GM12878 (cell line): ENCODE results near the gene PSMB8. TPM values are rescaled to one million over a fixed set of nuclear protein-coding genes. Genes with fewer than 3 reads are reported as not detected.
A peak's percentile ranks its signal among the peaks of the same experiment; 100 is the strongest.

Experiments
- BCL11A ChIP-seq: IDR thresholded peaks from 2 replicates; pipeline ENCODE4 v1.6.1; 2011; ENCODE audit warnings: low read depth, low read length
- BHLHE40 ChIP-seq, 2 experiments: fragments of 450-650 bp in 1 of 2; IDR thresholded peaks; 2 replicates each; pipeline ENCODE4 v1.6.1; 2011 to 2017; ENCODE audit warnings: low read depth in 2 of 2, borderline replicate concordance in 1 of 2, improper control_type of control experiment in 1 of 2, low read length in 1 of 2, mild to moderate bottlenecking in 1 of 2
- BMI1 ChIP-seq: fragments of 450-650 bp; IDR thresholded peaks from 2 replicates; pipeline ENCODE4 v1.6.1; 2016; ENCODE audit warnings: mild to moderate bottlenecking, moderate library complexity, borderline replicate concordance
- EZH2 ChIP-seq: IDR thresholded peaks from 2 replicates; pipeline ENCODE4 v1.6.1; 2012; ENCODE audit warnings: low read depth, mild to moderate bottlenecking, control low read depth, inconsistent platforms, low read length, borderline replicate concordance; ENCODE audit not compliant: control insufficient read depth
- FOXK2 ChIP-seq: fragments of 450-650 bp; IDR thresholded peaks from 2 replicates; pipeline ENCODE4 v1.6.1; 2017; ENCODE audit warnings: mild to moderate bottlenecking, moderate library complexity
- FOXM1 ChIP-seq: IDR thresholded peaks from 2 replicates; pipeline ENCODE4 v1.6.1; 2012; ENCODE audit warnings: low read depth, mild to moderate bottlenecking, inconsistent platforms, low read length, moderate library complexity
- HDAC6 ChIP-seq: fragments of 200-600 bp; sonication (generic); IDR thresholded peaks from one replicate; pipeline ENCODE4 v1.8.0; 2017; ENCODE audit warnings: antibody characterized with exemption; ENCODE audit not compliant: unreplicated experiment
- KAT2A ChIP-seq: conservative IDR thresholded peaks from 2 replicates; pipeline ENCODE4 v1.6.1; 2011; ENCODE audit warnings: low read depth, low read length; ENCODE audit not compliant: control insufficient read depth
- KLF5 ChIP-seq: fragments of 450-650 bp; IDR thresholded peaks from 2 replicates; pipeline ENCODE4 v1.6.1; 2014; ENCODE audit warnings: mild to moderate bottlenecking; ENCODE audit not compliant: partially characterized antibody
- NFXL1 ChIP-seq: fragments of 450-650 bp; IDR thresholded peaks from 2 replicates; pipeline ENCODE4 v1.6.1; 2017; ENCODE audit warnings: antibody characterized with exemption, mild to moderate bottlenecking, borderline replicate concordance
- NR2C1 ChIP-seq: fragments of 450-650 bp; IDR thresholded peaks from 2 replicates; pipeline ENCODE4 v1.6.1; 2017; ENCODE audit warnings: antibody characterized with exemption, mild to moderate bottlenecking, moderate library complexity
- POLR2A ChIP-seq: IDR thresholded peaks from 2 replicates; pipeline ENCODE4 v1.6.1; 2011; ENCODE audit warnings: low read depth, mild to moderate bottlenecking, low read length
- POLR2AphosphoS5 ChIP-seq: IDR thresholded peaks from 2 replicates; pipeline ENCODE4 v1.6.1; 2011; ENCODE audit warnings: mild to moderate bottlenecking, low read length, inconsistent platforms
- RB1 ChIP-seq: fragments of 450-650 bp; formaldehyde crosslinking; IDR thresholded peaks from 2 replicates; pipeline ENCODE4 v1.6.1; 2017; ENCODE audit warnings: mild to moderate bottlenecking, borderline replicate concordance
- SP1 ChIP-seq: IDR thresholded peaks from one replicate; pipeline ENCODE4 v1.6.1; 2011; ENCODE audit warnings: low read depth, low read length
- STAT3 ChIP-seq: IDR thresholded peaks from 2 replicates; pipeline ENCODE4 v1.6.1; 2011; ENCODE audit warnings: low read depth, low read length, improper control_type of control experiment
- ZNF217 ChIP-seq: fragments of 450-650 bp; IDR thresholded peaks from 2 replicates; pipeline ENCODE4 v1.6.1; 2017; ENCODE audit warnings: antibody characterized with exemption, mild to moderate bottlenecking
- polyA plus RNA-seq, 11 experiments: library from polyadenylated mRNA; depleted of rRNA in 4 of 11; unstranded in 6 of 11; stranded (reverse) in 5 of 11; fragments of >200 nt; fragmentation: Nextera tagmentation in 4 of 11; fragmentation: Illumina TruSeq in 1 of 11; extraction: Ambion mirVana in 4 of 11; extraction: Trizol in 1 of 11; gene quantifications; 1 replicate in 1 of 11; 2 replicates in 10 of 11; pipeline versions ENCODE4 v1.2.1 to v1.2.3, GENCODE V29; 2011 to 2016; ENCODE audit warnings: inconsistent platforms in 2 of 11, missing spikeins in 2 of 11, low read depth in 1 of 11
- total RNA-seq, 4 experiments: library from RNA; depleted of rRNA in 3 of 4; stranded (reverse); fragments of >200 nt in 3 of 4; fragmentation: Illumina TruSeq in 1 of 4; extraction: Trizol in 1 of 4; gene quantifications; 2 replicates each; pipeline versions ENCODE4 v1.2.1 to v1.2.3, GENCODE V29; 2013 to 2021
- TF ChIP-seq, protein P1 (sequence below): IDR thresholded peaks from 2 replicates; pipeline ENCODE4 v1.6.1; 2011; ENCODE audit warnings: low read depth, mild to moderate bottlenecking, low read length, moderate library complexity, borderline replicate concordance; ENCODE audit errors: extremely low read depth
- TF ChIP-seq, protein P2 (sequence below): fragments of 450-650 bp; formaldehyde crosslinking; IDR thresholded peaks from 2 replicates; pipeline ENCODE4 v1.5.0; 2022; ENCODE audit warnings: mild to moderate bottlenecking, missing genetic modification characterization
- TF ChIP-seq, protein P3 (sequence below): fragments of 150-350 bp; IDR thresholded peaks from 2 replicates; pipeline ENCODE4 v1.6.1; 2016; ENCODE audit warnings: low read depth, low read length

Gene PSMB8
- total and polyA plus RNA-seq, 10 of the 15 experiments (the other 5 are each of a cell fraction or from before 2014, with no cell fraction given), result 304 to 557 (median 379) TPM

DNA sequence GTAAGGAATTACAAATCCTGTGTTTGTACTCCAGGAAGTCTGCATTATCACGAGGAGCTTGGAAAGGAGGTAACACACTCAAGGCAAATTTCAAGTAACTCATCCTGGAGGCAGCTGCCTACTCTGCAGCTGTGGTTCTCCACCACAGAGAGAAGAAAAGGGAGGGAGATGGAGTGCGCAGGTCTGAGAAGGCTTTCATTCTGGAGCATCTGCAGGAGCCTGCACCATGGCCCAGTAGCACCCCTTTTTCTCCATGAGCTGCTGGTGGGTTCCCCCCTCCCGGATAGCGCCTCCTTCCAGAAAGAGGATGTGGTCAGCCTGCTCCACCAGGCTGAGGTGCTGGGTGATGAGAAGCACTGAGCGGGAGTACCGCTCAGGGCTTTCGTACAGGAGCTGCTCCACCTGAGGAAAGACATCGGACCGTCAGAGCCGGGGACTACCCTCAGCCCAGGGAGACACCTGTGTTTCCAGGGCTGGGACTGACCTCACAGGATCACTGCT lies 1.6 kb upstream of the PSMB8 start (continued):
- TF ChIP-seq KAT2A (no peak), BHLHE40 (IDR thresholded peaks at IDR 0.05; ENCODE audit: borderline replicate concordance in 1 of 2, low read depth in 2 of 2, low read length in 1 of 2) (0 out of 4 replicates have a peak, but pooled peaks of 1 of the 2 experiments have one; percentile 3), FOXK2 (no peak), KLF5 (no peak), EZH2 (no peak), HDAC6 (no peak), NR2C1 (no peak), POLR2A (peak; percentile 79), STAT3 (no peak), NFXL1 (no peak), RB1 (no peak), POLR2AphosphoS5 (peak; percentile 37), BCL11A (no peak), BMI1 (no peak), SP1 (no peak), FOXM1 (no peak), ZNF217 (no peak)
- TF ChIP-seq, protein P1, sequence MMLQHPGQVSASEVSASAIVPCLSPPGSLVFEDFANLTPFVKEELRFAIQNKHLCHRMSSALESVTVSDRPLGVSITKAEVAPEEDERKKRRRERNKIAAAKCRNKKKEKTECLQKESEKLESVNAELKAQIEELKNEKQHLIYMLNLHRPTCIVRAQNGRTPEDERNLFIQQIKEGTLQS, result no peak
- TF ChIP-seq, protein P2, sequence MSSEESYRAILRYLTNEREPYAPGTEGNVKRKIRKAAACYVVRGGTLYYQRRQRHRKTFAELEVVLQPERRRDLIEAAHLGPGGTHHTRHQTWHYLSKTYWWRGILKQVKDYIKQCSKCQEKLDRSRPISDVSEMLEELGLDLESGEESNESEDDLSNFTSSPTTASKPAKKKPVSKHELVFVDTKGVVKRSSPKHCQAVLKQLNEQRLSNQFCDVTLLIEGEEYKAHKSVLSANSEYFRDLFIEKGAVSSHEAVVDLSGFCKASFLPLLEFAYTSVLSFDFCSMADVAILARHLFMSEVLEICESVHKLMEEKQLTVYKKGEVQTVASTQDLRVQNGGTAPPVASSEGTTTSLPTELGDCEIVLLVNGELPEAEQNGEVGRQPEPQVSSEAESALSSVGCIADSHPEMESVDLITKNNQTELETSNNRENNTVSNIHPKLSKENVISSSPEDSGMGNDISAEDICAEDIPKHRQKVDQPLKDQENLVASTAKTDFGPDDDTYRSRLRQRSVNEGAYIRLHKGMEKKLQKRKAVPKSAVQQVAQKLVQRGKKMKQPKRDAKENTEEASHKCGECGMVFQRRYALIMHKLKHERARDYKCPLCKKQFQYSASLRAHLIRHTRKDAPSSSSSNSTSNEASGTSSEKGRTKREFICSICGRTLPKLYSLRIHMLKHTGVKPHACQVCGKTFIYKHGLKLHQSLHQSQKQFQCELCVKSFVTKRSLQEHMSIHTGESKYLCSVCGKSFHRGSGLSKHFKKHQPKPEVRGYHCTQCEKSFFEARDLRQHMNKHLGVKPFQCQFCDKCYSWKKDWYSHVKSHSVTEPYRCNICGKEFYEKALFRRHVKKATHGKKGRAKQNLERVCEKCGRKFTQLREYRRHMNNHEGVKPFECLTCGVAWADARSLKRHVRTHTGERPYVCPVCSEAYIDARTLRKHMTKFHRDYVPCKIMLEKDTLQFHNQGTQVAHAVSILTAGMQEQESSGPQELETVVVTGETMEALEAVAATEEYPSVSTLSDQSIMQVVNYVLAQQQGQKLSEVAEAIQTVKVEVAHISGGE (CRISPR knock-in tag), result no peak
- TF ChIP-seq, protein P3, sequence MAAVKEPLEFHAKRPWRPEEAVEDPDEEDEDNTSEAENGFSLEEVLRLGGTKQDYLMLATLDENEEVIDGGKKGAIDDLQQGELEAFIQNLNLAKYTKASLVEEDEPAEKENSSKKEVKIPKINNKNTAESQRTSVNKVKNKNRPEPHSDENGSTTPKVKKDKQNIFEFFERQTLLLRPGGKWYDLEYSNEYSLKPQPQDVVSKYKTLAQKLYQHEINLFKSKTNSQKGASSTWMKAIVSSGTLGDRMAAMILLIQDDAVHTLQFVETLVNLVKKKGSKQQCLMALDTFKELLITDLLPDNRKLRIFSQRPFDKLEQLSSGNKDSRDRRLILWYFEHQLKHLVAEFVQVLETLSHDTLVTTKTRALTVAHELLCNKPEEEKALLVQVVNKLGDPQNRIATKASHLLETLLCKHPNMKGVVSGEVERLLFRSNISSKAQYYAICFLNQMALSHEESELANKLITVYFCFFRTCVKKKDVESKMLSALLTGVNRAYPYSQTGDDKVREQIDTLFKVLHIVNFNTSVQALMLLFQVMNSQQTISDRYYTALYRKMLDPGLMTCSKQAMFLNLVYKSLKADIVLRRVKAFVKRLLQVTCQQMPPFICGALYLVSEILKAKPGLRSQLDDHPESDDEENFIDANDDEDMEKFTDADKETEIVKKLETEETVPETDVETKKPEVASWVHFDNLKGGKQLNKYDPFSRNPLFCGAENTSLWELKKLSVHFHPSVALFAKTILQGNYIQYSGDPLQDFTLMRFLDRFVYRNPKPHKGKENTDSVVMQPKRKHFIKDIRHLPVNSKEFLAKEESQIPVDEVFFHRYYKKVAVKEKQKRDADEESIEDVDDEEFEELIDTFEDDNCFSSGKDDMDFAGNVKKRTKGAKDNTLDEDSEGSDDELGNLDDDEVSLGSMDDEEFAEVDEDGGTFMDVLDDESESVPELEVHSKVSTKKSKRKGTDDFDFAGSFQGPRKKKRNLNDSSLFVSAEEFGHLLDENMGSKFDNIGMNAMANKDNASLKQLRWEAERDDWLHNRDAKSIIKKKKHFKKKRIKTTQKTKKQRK, result no peak
